ENCODE measurements around the gene OSBPL2.
A peak's percentile ranks its signal among the peaks of the same experiment; 100 is the strongest.

OSBPL2 gene

DNA sequence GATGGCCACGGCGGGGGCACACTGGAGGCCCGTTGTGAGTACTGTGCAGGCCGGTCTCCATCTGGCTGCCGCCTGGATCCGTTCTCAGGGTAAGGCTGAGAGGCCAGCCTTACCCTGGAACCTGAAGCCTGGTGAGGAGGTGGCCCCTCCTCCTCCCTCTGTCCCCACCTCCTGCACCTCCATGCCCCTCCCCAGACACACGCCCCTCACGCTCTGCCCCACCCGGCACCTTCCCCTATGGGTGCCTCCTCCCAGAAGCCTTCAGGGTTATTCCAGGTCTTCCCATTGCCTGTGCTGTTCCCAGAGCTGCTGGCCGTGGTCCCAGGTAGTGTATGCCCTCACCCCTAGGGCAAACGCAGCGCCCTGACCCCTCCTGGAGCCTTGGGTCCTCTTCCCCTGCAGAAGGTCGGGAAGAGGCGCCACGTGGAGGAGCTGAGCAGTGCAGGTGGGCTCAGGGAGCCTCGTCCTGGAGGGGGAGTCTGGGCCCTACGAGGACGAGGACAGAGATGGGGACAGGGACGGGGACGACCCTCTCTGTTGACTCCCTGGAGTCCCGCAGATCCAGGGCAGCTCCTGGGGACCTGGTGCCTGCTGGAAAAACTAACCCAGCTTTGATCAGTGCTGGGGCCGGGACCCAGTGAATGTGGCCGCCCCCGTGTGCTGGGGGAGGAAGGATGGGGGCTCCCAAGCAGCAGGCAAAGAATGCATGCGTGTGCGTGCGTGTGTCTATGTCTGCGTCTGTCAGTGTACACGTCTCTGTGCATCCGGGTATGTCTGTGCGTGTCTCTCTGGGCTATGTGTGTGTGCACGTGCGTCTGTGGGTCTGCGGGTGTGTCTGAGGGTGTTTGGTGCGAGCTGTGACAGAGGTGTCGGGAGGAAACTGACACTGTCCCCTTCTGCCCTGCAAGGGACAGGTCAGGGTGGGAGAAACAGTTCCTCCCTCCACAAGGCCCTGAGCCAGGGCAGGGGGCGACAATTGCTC is 10.1 kb upstream of the OSBPL2 start:
- Histone ChIP-seq H3K27ac (no peak overlapping the region), H3K9ac (ENCODE audit: insufficient read length) (no peak overlapping the region), H3K4me3 (peak overlapping the region; percentile 22; the same call in 1 of the 2 replicates), H3K9me3 (ENCODE audit: low read depth, low read length) (no peaks in the 10 kb centered on the region), H3K36me3 (ENCODE audit: insufficient read depth, low read length) (no peaks in the 10 kb centered on the region)
- TF ChIP-seq POLR2AphosphoS5 (IDR thresholded peaks at IDR 0.05; ENCODE audit: borderline replicate concordance, low read depth, low read length) (no peak), EZH2 (IDR thresholded peaks at IDR 0.05) (no peak), FOXP2 (optimal IDR thresholded peaks at IDR 0.05; ENCODE audit: control extremely low read depth, extremely low read length, insufficient read depth) (no peak)
- DNase-seq (ENCODE audit: low read depth, low spot score), result no peak

DNA sequence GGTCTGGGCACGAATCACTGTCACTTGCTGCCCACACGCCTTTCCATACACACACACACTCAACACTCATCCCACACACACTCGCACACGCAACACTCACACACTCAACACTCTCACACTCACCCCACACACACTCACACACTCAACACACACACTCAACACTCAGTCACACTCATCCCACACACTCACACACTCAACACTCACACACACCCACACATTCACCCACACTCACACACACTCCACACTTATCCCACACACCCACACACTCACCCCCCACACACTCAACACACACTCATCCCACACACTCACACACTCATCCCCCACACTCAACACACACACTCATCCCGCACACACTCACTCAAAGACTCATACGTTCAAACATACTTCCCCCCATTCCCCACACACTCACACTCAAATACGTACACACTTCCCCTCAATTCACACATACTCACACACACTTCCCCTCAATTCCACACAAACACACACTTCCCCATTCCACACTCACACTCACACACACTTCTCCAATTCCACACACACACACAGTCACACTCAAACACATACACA is 9.3 kb upstream of the OSBPL2 start:
- no peak overlapping the region for H3K9ac ChIP-seq (ENCODE audit: insufficient read length)
- H3K4me3 ChIP-seq, result no peak overlapping the region
- TF ChIP-seq POLR2AphosphoS5 (IDR thresholded peaks at IDR 0.05; ENCODE audit: borderline replicate concordance, low read depth, low read length), result no peak
- TF ChIP-seq FOXP2 (optimal IDR thresholded peaks at IDR 0.05; ENCODE audit: control extremely low read depth, extremely low read length, insufficient read depth), result no peak
- TF ChIP-seq EZH2 (IDR thresholded peaks at IDR 0.05), result no peak
- H3K27ac ChIP-seq, result no peak overlapping the region
- H3K36me3 ChIP-seq (ENCODE audit: insufficient read depth, low read length), result no peaks in the 10 kb centered on the region
- H3K9me3 ChIP-seq (ENCODE audit: low read depth, low read length), result no peaks in the 10 kb centered on the region
- DNase-seq (ENCODE audit: low read depth, low spot score), result no peak

DNA sequence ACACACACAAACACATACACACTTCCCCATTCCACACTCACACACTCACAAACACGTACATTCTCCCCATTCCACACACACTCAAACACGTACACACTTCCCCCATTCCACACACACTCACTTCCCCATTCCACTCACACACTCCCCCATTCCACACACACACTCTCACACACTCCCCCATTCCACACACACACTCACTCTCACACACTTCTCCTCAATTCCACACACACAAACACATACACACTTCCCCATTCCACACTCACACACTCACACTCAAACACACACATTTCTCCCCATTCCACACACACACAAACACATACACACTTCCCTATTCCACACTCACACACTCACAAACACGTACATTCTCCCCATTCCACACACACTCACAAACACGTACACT is 8.7 kb upstream of the OSBPL2 start:
- H3K4me3 ChIP-seq, result no peak overlapping the region
- no peak overlapping the region for H3K9ac ChIP-seq (ENCODE audit: insufficient read length)
- H3K36me3 ChIP-seq (ENCODE audit: insufficient read depth, low read length), result no peaks in the 10 kb centered on the region
- TF ChIP-seq FOXP2 (optimal IDR thresholded peaks at IDR 0.05; ENCODE audit: control extremely low read depth, extremely low read length, insufficient read depth) (no peak), EZH2 (IDR thresholded peaks at IDR 0.05) (no peak), POLR2AphosphoS5 (IDR thresholded peaks at IDR 0.05; ENCODE audit: borderline replicate concordance, low read depth, low read length) (no peak)
- no peak overlapping the region for H3K27ac ChIP-seq
- H3K9me3 ChIP-seq (ENCODE audit: low read depth, low read length), result no peaks in the 10 kb centered on the region
- DNase-seq (ENCODE audit: low read depth, low spot score), result no peak

DNA sequence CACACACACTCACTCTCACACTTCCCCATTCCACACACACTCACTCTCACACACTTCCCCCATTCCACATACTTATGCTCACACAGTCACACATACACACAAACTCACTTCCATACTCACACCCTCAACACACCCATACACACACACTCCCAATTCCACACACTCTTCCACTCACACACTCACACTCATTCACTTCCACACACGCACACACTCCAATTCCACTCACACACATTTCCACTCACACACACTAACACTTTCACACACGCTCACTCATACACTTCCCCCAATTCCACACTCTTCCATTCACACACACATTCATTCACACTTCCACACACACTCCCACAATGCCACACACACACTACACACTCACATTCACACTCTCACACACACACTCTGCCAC is 8.0 kb upstream of the OSBPL2 start:
- no peak for DNase-seq (ENCODE audit: low read depth, low spot score)
- Histone ChIP-seq H3K36me3 (ENCODE audit: insufficient read depth, low read length) (no peaks in the 10 kb centered on the region), H3K9ac (ENCODE audit: insufficient read length) (no peak overlapping the region), H3K27ac (no peak overlapping the region), H3K9me3 (ENCODE audit: low read depth, low read length) (no peaks in the 10 kb centered on the region), H3K4me3 (no peak overlapping the region)
- no peak for TF ChIP-seq EZH2 (IDR thresholded peaks at IDR 0.05)

DNA sequence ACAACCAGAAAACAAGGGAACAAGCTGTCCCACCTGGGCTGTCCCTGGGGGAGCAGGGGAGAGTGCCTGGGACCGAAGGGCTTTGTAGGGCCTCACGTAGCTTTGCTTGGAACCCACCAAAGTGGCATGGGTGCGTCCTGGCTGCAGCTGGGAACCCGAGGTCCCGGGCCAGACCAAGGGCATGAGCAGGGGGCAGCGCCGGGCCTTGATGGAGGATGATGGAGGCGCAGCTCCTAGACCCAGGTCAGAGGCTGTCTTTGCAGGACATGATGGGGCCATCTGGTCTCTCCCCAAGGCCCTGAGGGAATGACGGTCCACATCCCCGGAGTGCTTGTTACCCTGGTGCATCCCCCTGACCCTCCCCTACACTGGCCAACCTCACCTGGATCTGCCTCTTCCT is 7.6 kb upstream of the OSBPL2 start:
- Histone ChIP-seq H3K36me3 (ENCODE audit: insufficient read depth, low read length) (no peaks in the 10 kb centered on the region), H3K9me3 (ENCODE audit: low read depth, low read length) (no peaks in the 10 kb centered on the region), H3K4me3 (no peak overlapping the region), H3K27ac (no peak overlapping the region), H3K9ac (ENCODE audit: insufficient read length) (no peak overlapping the region)
- TF ChIP-seq FOXP2 (optimal IDR thresholded peaks at IDR 0.05; ENCODE audit: control extremely low read depth, extremely low read length, insufficient read depth), result no peak
- DNase-seq (ENCODE audit: low read depth, low spot score), result no peak

DNA sequence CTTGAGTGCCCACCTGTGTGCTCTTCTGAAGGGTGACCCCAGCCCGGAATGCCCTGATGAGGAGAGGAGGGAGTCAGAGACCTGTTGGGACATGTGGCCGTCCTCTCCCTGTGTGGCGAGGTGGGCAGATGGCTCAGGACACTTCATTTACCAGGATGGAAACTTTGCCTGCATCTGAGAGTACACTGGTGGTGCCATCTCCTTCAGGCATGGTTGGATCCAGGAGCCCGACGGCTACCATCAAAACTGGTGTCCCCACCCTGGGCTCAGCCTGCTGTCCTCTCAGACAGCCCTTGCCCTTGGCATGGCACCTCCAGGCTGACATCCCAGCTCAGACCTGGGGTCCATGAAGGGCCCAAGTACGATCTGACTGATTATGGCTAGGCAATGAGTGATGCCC is 7.0 kb upstream of the OSBPL2 start:
- DNase-seq (ENCODE audit: low read depth, low spot score), result no peak
- Histone ChIP-seq H3K4me3 (no peak overlapping the region), H3K27ac (no peak overlapping the region), H3K9me3 (ENCODE audit: low read depth, low read length) (no peaks in the 10 kb centered on the region), H3K36me3 (ENCODE audit: insufficient read depth, low read length) (no peaks in the 10 kb centered on the region), H3K9ac (ENCODE audit: insufficient read length) (no peak overlapping the region)
- TF ChIP-seq FOXP2 (optimal IDR thresholded peaks at IDR 0.05; ENCODE audit: control extremely low read depth, extremely low read length, insufficient read depth), result no peak
- no peak for TF ChIP-seq EZH2 (IDR thresholded peaks at IDR 0.05)
- no peak for TF ChIP-seq POLR2AphosphoS5 (IDR thresholded peaks at IDR 0.05; ENCODE audit: borderline replicate concordance, low read depth, low read length)

DNA sequence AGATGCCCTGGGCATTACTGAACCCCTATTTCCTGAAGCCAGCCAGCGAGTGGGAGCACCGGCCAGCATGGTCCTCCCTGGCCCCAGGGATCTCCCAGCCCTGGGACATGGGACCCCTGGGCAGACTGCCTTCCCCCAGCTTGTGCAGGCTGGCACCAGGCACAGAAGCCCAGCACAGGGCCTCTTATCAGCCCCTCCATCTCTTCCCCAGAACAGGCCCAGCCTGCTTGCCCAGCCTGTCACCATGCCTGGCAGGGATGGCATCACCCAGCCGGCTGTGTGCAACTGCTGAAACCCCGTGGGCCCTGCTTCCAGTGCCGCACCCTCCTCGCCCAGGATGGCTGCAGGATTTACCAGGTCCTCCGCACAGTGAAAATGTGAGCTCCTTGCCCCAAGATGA is 6.1 kb upstream of the OSBPL2 start:
- Histone ChIP-seq H3K9ac (ENCODE audit: insufficient read length) (no peak overlapping the region), H3K27ac (no peak overlapping the region), H3K9me3 (ENCODE audit: low read depth, low read length) (no peaks in the 10 kb centered on the region), H3K4me3 (no peak overlapping the region), H3K36me3 (ENCODE audit: insufficient read depth, low read length) (no peaks in the 10 kb centered on the region)
- TF ChIP-seq FOXP2 (optimal IDR thresholded peaks at IDR 0.05; ENCODE audit: control extremely low read depth, extremely low read length, insufficient read depth), result no peak
- no peak for TF ChIP-seq EZH2 (IDR thresholded peaks at IDR 0.05)
- no peak for TF ChIP-seq POLR2AphosphoS5 (IDR thresholded peaks at IDR 0.05; ENCODE audit: borderline replicate concordance, low read depth, low read length)
- DNase-seq (ENCODE audit: low read depth, low spot score), result no peak

DNA sequence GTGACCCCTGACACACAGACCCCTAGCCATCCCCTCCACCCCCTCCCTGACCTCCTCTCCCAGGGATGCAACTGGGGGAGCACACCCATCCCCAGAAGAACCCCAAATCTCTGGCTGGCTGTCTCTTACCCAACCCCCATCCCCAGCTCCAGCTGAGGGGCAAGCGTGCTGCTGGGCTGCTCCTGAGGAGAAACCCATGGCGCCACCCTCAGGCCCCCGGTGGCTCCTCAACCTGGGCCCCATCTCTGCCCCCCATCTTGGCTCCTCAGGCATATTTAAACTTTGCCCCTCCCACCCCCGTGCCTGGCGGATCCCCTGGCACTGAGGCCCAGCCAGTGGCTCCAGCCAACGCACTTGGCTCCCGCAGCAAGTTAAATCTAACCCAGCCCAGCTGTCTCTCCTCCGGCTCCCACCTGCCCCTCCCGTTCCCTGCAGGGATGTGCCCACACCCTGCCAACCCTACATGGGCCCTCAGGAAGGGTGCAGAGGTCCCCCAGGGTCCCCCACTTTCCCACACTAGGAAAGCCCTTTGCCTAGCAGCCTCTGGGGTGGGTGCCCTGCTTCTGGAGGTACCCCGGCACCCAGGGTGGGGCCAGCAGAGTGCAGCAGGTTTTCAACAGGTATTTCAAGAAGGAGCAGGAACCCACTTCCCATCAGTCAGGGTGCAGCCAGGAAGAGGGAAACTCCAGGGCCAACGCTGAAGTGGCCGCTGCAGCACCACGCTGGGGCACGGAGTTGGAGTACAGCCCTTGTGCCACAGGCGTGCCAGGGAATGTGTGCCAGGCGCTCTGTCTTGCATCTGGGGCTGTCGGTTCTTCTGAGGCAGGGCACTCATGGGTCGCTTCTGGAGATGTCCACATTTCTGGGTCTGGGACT is 5.3 kb upstream of the OSBPL2 start:
- Histone ChIP-seq H3K9me3 (ENCODE audit: low read depth, low read length) (no peaks in the 10 kb centered on the region), H3K9ac (ENCODE audit: insufficient read length) (no peak overlapping the region), H3K36me3 (ENCODE audit: insufficient read depth, low read length) (no peaks in the 10 kb centered on the region), H3K4me3 (no peak overlapping the region), H3K27ac (no peak overlapping the region)
- no peak for DNase-seq (ENCODE audit: low read depth, low spot score)
- TF ChIP-seq EZH2 (IDR thresholded peaks at IDR 0.05), result no peak
